ENCODE data around the gene ARMC3. TPM values are rescaled to one million over a fixed set of nuclear protein-coding genes. Genes with fewer than 3 reads are reported as not detected.
"Not testable (repeated sequence)": the region's sequence is repeated elsewhere in the genome, so short reads cannot be mapped to it uniquely, and the experiment has no call there.

ARMC3 gene
- total RNA-seq, 4 donors from 2014 or later, result not detected

DNA sequence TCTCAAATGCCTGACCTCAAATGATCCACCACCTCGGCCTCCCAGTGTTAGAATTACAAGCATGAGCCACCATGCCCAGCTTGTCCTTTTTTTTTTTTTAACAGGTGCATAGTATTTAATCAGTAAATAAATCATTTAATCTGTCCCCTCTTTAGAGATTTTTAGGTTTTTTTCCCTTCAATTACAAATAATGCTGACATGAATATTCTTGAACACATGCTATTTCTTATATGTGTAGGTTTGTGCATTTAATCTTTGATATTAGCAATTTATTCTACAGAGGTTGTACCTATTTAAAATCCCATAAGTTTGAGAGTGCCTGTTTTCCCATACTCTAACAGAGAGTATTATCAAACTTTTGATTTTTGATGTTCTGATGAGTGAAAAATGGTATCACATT, 24.2 kb upstream of the ARMC3 start:
- Histone ChIP-seq H3K36me3 (no peaks in the 10 kb centered on the region), H3K27me3 (no peaks in the 10 kb centered on the region), H3K9me3 (peaks cover 0 to 5% (median 1%) of the 10 kb centered on the region in 3 donors), H3K27ac (no peak overlapping the region), H3K4me1 (no peaks in the 10 kb centered on the region), H3K4me3 (no peak overlapping the region)
- TF ChIP-seq CTCF (IDR thresholded peaks at IDR 0.05) (no peak), POLR2A (IDR thresholded peaks at IDR 0.05) (no peak)
- intact Hi-C loops (cut with DNase I), result no loop called here
- WGBS, 2 donors, result 82 to 95% methylated on average over 1 of the region's 1 CpG
- DNase-seq, result no peak

GRCh38 chr10:22906767-22907166, 21.1 kb upstream of the ARMC3 start:
- intact Hi-C loops (cut with DNase I), result no loop called here
- H3K36me3 ChIP-seq, result no peaks in the 10 kb centered on the region
- WGBS, 2 donors, result 91 to 95% methylated on average over 2 of the region's 2 CpGs
- TF ChIP-seq POLR2A (IDR thresholded peaks at IDR 0.05) (no peak), CTCF (IDR thresholded peaks at IDR 0.05) (no peak)
- no peaks in the 10 kb centered on the region for H3K27me3 ChIP-seq
- no peaks in the 10 kb centered on the region for H3K4me1 ChIP-seq
- no peak overlapping the region for H3K4me3 ChIP-seq
- no peak for DNase-seq
- H3K9me3 ChIP-seq, result peaks cover 0 to 11% (median 4%) of the 10 kb centered on the region in 3 donors
- no peak overlapping the region for H3K27ac ChIP-seq

GRCh38 chr10:22908837-22909236, 19.0 kb upstream of the ARMC3 start:
- WGBS, 2 donors, result 100% methylated on average over 1 of the region's 1 CpG
- intact Hi-C loops (cut with DNase I), result no loop called here
- no peak overlapping the region for H3K4me3 ChIP-seq
- H3K27ac ChIP-seq, result no peak overlapping the region
- no peaks in the 10 kb centered on the region for H3K27me3 ChIP-seq
- TF ChIP-seq CTCF (IDR thresholded peaks at IDR 0.05) (no peak), POLR2A (IDR thresholded peaks at IDR 0.05) (no peak)
- H3K4me1 ChIP-seq, result peaks cover 0 to 6% (median 3%) of the 10 kb centered on the region in 3 donors
- H3K9me3 ChIP-seq, result peaks cover 0 to 11% (median 4%) of the 10 kb centered on the region in 3 donors
- DNase-seq, result no peak
- no peaks in the 10 kb centered on the region for H3K36me3 ChIP-seq

GRCh38 chr10:22909673-22910072, 18.2 kb upstream of the ARMC3 start:
- H3K27me3 ChIP-seq; H3K36me3 ChIP-seq; H3K4me1 ChIP-seq; intact Hi-C loops (cut with DNase I); DNase-seq; H3K27ac ChIP-seq; H3K4me3 ChIP-seq: not testable (repeated sequence)
- H3K9me3 ChIP-seq, result peaks cover 0 to 11% (median 4%) of the 10 kb centered on the region in 3 donors
- WGBS, 2 donors, result 63 to 100% methylated on average over 1 of the region's 1 CpG

GRCh38 chr10:22911067-22911466, 16.8 kb upstream of the ARMC3 start:
- H3K4me3 ChIP-seq, result no peak overlapping the region
- 67 to 100% methylated on average over 1 of the region's 1 CpG for WGBS, 2 donors
- DNase-seq, result no peak
- intact Hi-C loops (cut with DNase I), result no loop called here
- peaks cover 0 to 11% (median 4%) of the 10 kb centered on the region in 3 donors for H3K9me3 ChIP-seq
- H3K36me3 ChIP-seq, result no peaks in the 10 kb centered on the region
- TF ChIP-seq POLR2A (IDR thresholded peaks at IDR 0.05) (no peak), CTCF (IDR thresholded peaks at IDR 0.05) (no peak)
- no peak overlapping the region for H3K27ac ChIP-seq
- peaks cover 0 to 6% (median 3%) of the 10 kb centered on the region in 3 donors for H3K4me1 ChIP-seq
- no peaks in the 10 kb centered on the region for H3K27me3 ChIP-seq

All from esophagus squamous epithelium (tissue), 5 donors.